GM21576 (cell line): ENCODE results near the gene AK8.

Source experiments
- ATAC-seq: cut with Tn5 transposase; IDR thresholded peaks from one replicate; pipeline ENCODE4 v1.9.1; 2021; ENCODE audit warnings: mild to moderate bottlenecking, moderate library complexity; ENCODE audit not compliant: unreplicated experiment

Gene AK8

DNA sequence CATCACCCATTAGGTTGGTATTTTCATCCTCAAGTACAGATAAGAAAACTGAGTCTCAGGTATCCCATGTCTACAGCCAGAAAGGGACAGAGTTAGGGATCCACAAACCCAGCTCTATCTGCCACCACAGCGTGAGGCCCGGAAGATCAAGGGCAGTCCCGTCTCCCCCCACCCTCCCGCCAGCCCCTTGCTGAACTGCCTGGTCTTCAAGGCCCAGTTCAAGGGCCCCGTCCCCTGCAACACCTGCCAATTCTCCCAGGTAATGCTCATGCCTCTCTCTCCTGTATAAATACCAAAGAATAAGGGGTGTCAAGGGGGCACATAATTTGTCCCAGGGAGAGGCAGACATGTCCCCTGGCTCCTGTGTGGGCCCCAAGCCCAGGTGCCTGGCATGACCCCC is 50.7 kb downstream of the AK8 start:
- no peak for ATAC-seq

DNA sequence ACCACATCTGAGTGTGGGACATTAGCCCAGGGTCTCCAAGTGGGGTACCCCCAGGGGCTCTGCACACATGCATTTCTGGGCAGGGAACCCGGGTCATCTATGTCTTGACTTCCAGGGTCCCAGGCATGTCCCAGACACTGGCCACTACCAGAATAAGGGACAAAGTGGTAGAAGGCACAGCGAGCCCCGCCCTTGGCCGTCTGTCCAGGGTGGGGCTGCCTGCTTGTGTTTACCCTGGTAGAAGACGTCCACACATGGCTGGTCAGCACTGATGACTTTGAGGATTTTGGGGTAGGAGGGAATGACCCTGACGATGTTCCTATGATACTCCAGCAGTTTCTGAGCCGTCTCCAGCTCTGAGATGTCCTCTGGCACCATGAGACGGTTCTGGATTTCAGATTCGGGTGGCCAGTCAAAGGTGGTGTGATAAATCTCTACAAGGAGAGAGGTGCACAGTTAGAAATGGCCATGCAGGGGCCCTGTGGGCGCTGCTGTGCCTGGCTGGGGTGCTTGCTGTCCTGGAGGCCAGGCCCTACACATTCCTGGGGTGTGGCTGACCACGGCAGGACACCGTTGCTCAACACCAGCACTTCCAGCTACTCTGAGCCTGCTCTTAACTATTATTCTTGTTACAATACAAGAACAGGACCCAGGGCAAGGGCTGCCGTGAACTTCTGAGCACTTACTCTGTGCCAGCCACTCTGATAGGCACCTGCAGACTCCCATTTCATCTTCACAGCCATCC is 51.3 kb downstream of the AK8 start:
- no peak for ATAC-seq

DNA sequence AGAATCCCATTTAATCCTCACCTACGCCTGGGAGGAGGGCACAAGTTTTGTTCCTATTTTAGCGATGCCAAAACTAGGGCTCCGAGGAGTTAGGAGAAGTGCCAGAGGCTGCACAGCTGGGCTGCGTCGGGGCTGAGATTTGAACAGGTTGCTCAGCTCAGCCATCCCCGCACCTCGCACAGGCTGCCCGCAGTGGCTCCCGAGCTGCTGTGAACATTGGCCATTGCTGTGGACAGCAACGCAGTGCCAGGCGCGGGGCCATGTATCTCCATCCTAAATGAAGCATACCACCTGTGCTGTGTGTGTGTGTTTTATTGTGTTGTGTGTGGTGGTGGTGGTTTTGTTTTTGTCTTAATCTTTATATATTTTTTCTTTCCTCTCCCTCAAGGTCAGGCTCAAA is 52.0 kb downstream of the AK8 start:
- no peak for ATAC-seq

DNA sequence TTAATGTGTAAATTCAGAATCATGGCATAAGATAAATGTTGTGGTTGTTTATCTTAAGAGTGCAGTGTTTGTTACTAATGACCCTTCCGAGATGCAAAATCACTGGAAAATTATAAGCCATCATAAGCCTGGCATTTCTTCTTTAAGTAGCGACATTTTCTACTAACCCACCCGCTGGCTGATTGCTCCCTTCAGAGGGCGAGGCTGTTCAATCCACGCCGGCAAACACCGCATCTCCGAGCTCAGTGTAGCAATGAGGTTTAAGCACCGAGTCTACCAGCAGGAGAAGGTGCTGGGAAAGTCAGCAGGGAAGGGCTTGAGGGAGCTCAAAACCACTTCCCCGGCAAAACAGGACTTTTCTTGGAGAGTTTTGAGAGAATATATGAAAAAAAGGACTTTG is 52.7 kb downstream of the AK8 start:
- no peak for ATAC-seq

DNA sequence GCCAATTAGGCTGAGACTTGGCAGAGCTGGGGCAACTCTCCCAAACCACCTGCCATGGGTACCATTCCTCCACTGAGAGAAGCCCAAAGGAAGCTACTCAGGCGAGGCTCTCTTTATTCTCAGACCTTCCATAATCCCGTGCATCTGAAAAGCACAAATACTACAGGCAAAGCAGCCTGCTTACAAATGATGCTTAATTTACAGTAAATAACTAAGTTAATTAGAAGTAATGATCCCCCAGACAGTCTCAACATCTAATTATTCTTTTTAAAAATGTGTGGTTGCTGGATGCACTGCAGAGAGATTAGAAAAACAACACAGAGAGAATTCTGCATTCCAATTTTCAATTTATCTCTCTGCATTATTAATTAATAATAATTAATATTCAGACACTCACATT is 53.1 kb downstream of the AK8 start:
- ATAC-seq = no peak

DNA sequence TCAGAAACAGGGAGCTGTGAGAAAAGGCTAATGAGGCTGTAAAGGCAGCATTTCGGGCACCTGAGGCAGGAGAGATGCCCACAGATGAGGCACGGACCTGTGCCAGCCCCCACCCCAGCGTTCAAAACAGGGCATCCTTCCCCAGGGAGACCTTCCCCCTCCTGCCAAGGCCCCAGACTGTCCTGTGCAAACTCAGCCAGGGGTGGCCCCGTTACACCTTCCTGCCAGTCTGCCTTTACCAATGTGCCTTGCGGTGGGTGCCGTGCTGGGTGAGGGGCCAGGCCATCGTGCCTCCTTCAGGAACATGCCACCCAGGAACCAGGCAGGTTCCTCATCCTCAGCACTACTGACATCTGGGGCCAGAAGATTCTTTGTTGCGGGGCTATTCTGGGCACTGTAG is 53.9 kb downstream of the AK8 start:
- no peak for ATAC-seq

DNA sequence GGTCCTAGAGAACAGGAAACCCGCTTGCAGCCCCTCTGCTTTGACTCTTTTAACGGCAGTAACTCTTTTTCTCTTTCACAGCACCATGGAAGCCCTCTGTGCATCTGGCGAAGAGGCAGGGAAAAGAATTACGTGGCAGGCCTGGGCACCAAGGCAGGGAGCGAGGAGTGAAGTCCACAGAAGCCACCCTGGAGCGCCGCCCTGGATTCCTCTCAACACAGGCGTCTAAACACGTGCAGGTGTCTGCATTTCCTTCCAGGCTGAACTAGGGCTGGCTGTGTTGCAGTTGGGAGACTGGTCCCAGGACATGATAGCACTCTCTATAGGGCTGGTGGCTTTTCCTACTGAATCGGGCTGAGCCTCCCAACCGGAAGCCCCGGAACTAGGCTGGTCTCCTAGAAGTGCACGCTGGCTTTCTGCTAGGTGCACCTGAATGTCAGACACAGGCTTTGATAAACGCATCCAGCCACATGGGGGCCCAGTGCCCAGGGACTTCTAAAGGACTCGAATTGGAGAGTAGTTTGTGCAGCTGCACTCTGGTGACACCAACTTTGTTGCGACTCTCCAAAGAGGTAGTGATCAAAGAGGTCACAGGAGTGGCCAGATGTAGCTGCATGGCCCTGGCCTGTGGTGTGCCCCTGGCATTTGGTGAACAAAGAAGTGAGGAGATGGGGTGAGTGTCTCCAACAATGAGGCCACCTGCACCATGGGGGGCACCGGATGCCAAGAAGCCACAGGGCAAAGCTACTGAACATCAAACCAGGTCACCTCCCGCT is 54.5 kb downstream of the AK8 start:
- ATAC-seq = no peak

DNA sequence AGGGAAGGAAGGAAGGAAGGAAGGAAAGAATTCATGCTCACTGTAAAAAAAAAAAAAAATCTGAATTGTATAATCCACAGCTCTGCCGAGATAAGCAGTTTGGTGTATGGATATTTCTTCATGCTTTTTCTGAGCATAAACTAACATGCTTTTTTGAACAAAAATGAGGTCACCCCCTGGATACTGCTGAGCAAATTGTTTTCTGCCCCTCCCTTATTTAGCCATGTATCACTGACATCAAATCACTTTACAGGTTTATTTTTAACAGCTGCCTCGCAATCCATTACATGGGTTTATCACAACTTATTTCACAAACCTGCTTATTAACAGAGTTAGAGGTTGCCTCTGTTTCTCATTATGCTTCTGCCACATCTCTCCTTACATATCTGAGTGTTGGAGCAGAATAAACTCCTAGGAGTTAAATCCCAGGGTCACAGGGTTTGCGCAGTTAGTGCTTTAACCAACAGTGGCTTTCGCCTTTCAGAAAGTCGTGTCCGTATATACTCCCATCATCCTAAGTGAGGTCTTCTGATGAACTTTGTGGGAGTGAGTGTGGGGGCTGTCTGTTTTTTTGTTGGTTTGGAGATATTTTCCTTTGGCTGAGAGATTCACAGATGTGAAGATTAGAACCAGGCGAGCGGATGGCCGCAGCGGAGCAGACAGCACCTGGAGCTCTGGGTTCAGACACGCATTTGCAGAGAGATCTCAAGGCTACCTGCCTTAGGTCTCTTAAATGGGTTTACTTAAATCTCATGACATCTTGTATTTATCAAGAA is 57.7 kb downstream of the AK8 start:
- ATAC-seq = no peak

DNA sequence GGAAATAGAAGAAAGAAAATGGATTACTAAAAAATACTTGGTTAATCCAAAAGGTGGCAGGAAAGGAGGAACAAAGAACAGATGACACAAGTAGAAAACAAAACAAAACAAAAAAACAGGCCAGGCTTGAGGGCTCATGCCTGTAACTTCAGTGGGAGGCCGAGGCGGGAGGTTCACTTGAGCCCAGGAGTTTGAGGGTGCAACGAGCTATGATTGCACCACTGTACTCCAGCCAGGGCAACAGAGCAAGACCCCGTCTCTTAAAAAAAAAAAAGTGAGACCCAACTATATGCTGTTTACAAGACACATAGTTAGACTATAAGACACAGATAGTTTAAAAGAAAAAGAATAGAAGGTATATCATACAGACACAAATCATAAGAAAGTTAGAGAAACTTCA is 59.5 kb downstream of the AK8 start:
- no peak for ATAC-seq

DNA sequence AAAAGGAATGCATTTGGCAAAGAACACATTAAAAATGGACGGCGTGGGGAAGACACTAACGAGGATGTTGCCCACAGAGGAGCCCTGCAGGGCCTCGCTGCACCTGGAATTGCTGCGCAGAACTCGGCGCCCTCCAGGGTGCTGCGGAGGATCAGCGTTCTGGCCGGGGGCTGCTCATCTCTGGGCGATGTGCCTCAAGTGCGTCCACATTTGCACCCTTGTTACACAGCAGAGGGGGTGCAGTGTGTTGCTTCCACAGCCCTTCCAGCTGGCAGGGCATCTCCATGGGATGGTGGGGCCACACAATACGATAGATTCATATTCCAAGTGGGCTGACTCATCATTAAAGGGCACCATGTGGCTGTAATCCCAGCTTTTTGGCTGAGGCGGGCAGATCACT is 63.1 kb downstream of the AK8 start:
- ATAC-seq = no peak

DNA sequence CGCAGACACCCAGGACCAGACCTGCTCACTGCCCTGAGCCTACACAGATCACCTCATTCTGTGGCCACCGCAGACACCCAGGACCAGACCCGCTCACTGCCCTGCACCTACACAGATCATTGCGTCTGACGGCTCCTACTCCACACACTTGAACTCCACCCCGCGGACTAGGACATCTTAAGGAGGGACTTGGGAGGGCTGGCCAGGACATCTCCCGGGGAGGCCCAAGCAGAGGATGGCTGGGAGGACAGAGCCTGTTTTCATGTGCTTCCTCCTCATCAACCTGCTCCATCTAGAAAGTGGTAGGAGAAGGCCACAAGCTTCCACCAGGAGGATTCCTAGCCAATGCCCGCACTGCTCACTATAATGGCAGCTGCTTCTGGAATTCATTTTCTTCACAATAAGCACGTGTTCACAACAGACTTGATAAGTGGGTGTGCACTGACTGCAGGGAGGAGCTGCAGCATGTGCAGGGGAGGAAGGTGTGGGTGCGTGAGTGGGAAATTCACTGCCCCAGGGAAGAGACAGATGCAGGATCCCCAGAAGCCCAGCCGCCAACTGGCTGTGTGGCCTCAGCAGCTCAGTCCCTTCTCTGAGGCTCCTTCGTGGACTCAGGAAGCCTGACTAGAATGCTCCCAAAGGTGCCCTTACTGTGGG is 64.8 kb downstream of the AK8 start:
- ATAC-seq = no peak

DNA sequence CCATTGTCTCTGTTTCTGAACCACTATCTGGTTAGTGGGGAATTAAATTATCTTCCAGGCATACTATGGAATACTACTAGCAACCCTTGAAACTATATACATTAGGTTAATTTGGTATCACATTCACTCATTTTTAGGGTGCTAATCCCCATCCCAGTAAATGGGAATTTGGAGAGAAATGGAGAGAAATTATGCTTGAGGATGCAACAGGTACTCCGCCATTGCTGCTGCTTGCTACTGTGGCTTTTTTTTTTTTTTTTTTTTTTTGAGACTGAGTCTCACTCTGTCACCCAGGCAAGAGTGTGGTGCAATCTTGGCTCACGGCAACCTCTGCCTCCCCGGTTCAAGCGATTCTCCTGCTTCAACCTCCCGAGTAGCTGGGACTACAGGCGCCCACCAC is 66.1 kb downstream of the AK8 start:
- ATAC-seq = no peak

DNA sequence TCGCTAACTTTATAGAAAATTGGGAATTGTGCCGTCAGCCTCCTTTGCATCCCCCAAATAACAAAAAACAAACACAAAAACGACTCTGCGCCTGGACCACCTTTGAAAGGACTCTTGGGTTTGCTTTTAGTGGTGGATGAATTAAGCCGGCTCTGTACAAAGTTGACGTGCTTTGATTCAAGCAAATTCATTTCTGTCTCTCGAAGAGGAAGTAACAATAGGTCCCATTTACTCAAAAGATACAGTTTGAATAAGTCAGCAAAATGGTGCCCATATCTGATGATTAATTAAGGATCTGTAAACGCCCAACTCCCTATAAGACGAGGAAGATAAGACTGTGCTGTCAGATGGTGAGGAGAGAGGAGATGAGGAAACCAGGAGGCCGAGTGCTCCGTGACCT is 67.8 kb downstream of the AK8 start:
- ATAC-seq = no peak

DNA sequence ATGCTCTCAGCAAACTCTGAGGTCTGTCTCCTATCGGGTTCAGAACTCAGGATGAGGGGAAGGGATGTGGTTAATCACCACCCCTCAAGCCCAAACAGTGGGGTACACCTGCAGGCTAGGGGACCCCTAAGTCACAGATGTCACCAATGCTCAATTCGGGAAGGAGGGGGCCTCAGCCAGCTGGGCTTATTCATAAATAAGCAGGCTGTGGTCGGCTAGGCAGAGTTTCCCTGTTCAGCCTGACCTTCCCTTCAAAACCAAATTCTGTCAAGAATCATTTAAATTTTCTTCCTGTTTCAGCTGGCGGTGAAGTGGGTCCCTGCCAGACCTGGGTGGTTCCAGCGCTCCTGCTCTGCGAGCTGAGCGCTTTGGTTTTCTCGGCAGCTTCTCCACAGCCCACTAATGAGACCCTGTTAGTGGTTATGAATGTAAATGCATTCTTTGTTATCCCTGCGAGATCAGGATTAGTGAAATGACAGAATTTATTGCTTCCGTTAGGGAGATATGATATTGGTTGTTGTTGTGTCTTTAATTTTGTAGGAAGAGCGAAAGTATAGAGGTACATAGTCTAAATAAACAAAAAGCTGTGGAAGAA is 68.3 kb downstream of the AK8 start:
- no peak for ATAC-seq

DNA sequence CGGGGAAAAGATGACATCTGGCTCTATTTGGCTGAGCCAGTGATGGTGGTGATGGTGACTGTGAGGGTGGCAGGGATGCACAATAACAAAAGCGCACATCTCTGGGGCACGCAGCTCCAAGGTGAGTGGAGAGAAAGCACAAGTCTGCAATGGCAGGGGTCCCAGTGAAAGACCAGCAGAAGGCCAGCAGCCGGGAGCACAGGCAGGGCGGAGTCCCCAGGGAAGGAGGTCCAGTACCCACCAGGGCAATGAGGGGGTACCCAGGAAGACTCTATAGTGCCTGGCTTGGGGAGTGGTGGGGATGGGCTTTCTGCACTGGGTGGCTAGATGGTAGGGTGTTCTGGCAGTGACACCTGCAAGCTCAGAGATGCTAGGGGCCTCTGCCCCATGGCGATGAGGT is 69.4 kb downstream of the AK8 start:
- no peak for ATAC-seq

DNA sequence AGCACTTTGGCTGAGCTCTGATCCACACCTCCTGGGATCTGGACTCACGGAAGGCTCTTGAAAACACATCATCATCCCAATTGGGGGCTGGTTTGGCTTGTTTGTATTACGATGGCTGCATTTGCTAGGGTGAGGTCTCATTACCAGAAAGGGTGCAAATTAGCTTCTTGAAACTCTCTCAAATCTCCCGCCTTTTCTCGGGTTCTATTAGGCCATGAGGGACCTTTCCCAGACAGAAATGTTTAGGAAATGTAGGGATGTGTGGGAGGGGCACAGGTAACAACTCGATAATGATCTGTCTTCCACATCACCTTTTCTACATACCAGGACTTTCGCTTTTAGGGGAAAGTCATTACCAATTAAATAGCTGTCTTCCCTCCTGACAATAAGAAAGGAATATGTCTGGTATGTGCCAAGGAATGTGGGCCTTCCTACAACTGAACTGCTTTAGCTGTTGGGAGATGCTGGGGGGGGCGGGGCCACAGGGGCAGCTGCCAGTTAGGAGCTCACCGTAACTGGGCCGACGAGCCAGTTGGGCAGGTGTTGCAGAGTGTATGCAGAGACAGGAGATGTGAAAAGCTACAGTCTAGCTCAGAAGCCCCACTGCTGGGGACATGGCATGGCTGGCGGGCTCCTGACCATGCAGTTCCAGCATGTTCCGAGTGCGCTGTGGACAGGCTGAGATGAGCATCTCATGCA is 71.2 kb downstream of the AK8 start:
- ATAC-seq = no peak

DNA sequence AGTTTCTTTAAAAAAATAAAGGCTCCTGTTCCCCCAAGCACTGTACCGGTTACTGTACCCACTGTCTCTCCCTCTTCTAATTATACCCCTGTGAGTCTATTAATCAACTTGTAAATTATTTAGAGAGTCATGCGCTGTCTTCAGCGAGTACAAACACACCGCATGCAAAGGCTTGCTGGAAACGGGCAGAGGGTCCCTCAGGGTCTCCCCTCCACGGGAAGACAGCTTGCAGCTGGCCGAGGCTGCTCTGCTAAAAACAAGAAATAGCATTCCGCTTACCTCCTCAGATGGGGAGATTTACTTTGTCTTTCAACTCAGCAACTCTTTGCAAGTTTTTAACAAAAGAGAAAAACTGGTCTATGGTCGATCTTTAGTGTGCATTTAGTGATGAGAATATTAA is 71.8 kb downstream of the AK8 start:
- no peak for ATAC-seq

DNA sequence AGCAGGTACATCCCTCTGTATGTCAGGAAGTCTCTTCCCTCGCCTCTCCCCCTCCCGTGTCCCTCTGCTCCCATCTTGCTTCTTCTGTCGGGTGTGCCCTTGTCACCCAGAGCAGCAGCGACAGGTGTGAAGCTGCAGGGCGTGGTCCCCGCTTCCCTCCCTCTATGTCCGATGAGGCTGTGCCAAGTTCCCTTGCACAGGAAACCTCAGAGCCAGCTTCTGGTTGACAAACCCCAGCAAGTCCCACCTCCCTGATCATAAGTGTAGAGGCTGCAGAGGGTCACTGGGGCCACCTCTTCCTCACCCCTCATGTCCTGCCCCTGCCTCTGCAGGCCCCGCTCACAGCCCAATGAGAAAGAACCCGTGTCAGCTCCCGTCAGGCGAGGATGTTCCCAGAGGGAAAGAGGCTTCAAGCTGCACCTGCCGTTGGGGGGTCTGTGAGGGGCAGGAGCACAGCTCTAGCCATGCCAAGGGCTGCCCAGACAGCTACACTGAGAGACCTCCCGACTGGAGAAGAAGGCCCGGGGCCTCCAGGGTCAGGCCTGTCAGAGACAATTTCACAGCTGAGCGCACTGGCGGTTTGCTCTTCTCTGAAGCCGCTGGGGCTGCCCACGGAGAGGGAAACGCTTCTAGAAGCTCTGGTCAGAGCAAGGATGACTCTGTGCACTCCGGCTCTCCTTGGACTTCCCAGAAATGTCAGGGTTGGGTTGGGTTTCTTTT is 73.3 kb downstream of the AK8 start:
- ATAC-seq = no peak

DNA sequence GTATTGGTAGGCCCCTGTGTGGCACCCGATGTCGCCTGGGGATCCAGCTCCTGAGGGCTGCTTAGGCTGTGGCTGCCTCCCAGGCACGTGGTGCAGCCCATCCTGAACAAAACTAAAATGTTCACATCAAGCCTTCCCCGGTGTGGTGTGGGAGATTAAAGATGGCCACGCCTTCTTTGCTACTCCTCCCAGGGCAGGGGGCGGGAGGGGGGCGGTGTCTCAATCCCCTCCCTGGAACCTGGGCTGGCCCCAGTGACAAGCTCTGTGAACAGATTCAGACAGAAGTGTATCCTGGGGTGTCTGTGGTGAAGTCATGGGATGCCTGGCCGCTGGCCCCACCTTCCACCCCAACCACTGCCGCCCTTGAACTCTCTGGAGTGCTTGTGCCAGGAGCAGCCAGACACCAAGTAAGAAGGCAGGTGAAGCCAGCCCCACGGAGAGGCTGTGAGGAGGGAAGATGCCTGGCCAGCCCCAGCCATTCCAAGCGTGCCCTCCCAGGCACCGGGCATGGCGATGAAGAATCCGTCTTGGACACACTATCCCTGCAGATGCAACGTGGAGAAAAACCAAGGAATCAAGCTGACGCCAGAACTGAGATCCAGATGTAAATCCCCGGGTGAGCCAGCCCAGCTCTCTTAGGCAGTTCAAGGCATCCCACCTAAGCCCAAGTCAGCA is 75.8 kb downstream of the AK8 start:
- no peak for ATAC-seq
